ENCODE measurements around the gene SPTBN1. TPM values are rescaled to one million over a fixed set of nuclear protein-coding genes. Genes with fewer than 3 reads are reported as not detected.
"Not testable (repeated sequence)": the region's sequence is repeated elsewhere in the genome, so short reads cannot be mapped to it uniquely, and the experiment has no call there.

SPTBN1 gene
- total RNA-seq, 8 experiments from 2014 or later: 114 to 408 (median 185) TPM

GRCh38 chr2:54480025-54480424 is 23.9 kb downstream of the SPTBN1 start:
- peaks cover 4 to 9% of the 10 kb centered on the region in 2 donors for H3K4me1 ChIP-seq (replicated peaks in 1 of 2)
- in situ Hi-C loops (cut with MboI; ENCODE audit: low pct_unique_long_range_greater_than_20kb in 2 of 9, low sequenced_read_pairs in 9 of 9, unreplicated experiment in 9 of 9): no loop called here
- no peak for ATAC-seq (replicated peaks in 6 of 8)
- H3K27ac ChIP-seq: no peak overlapping the region
- no peak overlapping the region for H3K4me3 ChIP-seq
- WGBS, 10 experiments: 80 to 100% (median 93%) methylated on average over 1 to 2 of the region's 2 CpGs; no CpG with 5 or more reads in 2 of the 10 experiments

GRCh38 chr2:54481686-54482085 is 25.6 kb downstream of the SPTBN1 start:
- H3K4me1 ChIP-seq (replicated peaks in 1 of 2): peaks cover 4 to 9% of the 10 kb centered on the region in 2 donors
- no peak overlapping the region for H3K27ac ChIP-seq
- in situ Hi-C loops (cut with MboI; ENCODE audit: low pct_unique_long_range_greater_than_20kb in 2 of 9, low sequenced_read_pairs in 9 of 9, unreplicated experiment in 9 of 9): no loop called here
- H3K4me3 ChIP-seq: no peak overlapping the region
- 78 to 100% (median 86%) methylated on average over 1 to 3 of the region's 3 CpGs; no CpG with 5 or more reads in 1 of the 10 experiments for WGBS, 10 experiments
- no peak for ATAC-seq (replicated peaks in 6 of 8)

- 0 to 50% (median 21%) methylated on average over 1 to 5 of the region's 5 CpGs; no CpG with 5 or more reads in 4 of the 10 experiments for WGBS, 10 experiments
- H3K4me3 ChIP-seq: no peak overlapping the region
- in situ Hi-C loops (cut with MboI; ENCODE audit: low pct_unique_long_range_greater_than_20kb in 2 of 9, low sequenced_read_pairs in 9 of 9, unreplicated experiment in 9 of 9): no loop called here
- peaks cover 4 to 9% of the 10 kb centered on the region in 2 donors for H3K4me1 ChIP-seq (replicated peaks in 1 of 2)
- peak in 7 of 8 experiments; percentile 31 to 70 (median 51) for ATAC-seq (replicated peaks in 6 of 8)
- H3K27ac ChIP-seq: no peak overlapping the region
Measured at GRCh38 chr2:54482715-54483114, 26.6 kb downstream of the SPTBN1 start.

- H3K27ac ChIP-seq: no peak overlapping the region
- in situ Hi-C loops (cut with MboI; ENCODE audit: low pct_unique_long_range_greater_than_20kb in 2 of 9, low sequenced_read_pairs in 9 of 9, unreplicated experiment in 9 of 9): no loop called here
- H3K4me3 ChIP-seq: no peak overlapping the region
- H3K4me1 ChIP-seq (replicated peaks in 1 of 2): peaks cover 4 to 9% of the 10 kb centered on the region in 2 donors
- peak in 2 of 8 experiments; percentile 31 to 32 for ATAC-seq (replicated peaks in 6 of 8)
- WGBS, 10 experiments: 33 to 80% (median 48%) methylated on average over 1 to 3 of the region's 5 CpGs; no CpG with 5 or more reads in 5 of the 10 experiments
Measured at GRCh38 chr2:54483426-54483825, 27.3 kb downstream of the SPTBN1 start.

GRCh38 chr2:54485756-54486155 is 29.6 kb downstream of the SPTBN1 start:
- H3K27ac ChIP-seq; H3K4me3 ChIP-seq; in situ Hi-C loops (cut with MboI; ENCODE audit: low pct_unique_long_range_greater_than_20kb in 2 of 9, low sequenced_read_pairs in 9 of 9, unreplicated experiment in 9 of 9); H3K4me1 ChIP-seq (replicated peaks in 1 of 2); ATAC-seq (replicated peaks in 6 of 8): not testable (repeated sequence)
- WGBS, 10 experiments: no CpG with 5 or more reads among the region's 35 CpGs

- H3K4me3 ChIP-seq: no peak overlapping the region
- no peak overlapping the region for H3K27ac ChIP-seq
- 54 to 100% (median 83%) methylated on average over 2 to 4 of the region's 4 CpGs for WGBS, 10 experiments
- ATAC-seq (replicated peaks in 6 of 8): peak in 1 of 8 experiments; percentile 21
- H3K4me1 ChIP-seq (replicated peaks in 1 of 2): peaks cover 4 to 9% of the 10 kb centered on the region in 2 donors
- in situ Hi-C loops (cut with MboI; ENCODE audit: low pct_unique_long_range_greater_than_20kb in 2 of 9, low sequenced_read_pairs in 9 of 9, unreplicated experiment in 9 of 9): no loop called here
Measured at GRCh38 chr2:54486766-54487165, 30.6 kb downstream of the SPTBN1 start.

- no peak for ATAC-seq (replicated peaks in 6 of 8)
- in situ Hi-C loops (cut with MboI; ENCODE audit: low pct_unique_long_range_greater_than_20kb in 2 of 9, low sequenced_read_pairs in 9 of 9, unreplicated experiment in 9 of 9): no loop called here
- Histone ChIP-seq H3K4me1 (replicated peaks in 1 of 2) (no peaks in the 10 kb centered on the region), H3K4me3 (no peak overlapping the region), H3K27ac (no peak overlapping the region)
- WGBS, 10 experiments: 50 to 100% (median 84%) methylated on average over 1 to 2 of the region's 2 CpGs; no CpG with 5 or more reads in 2 of the 10 experiments
Measured at GRCh38 chr2:54490863-54491262, 34.7 kb downstream of the SPTBN1 start.

- ATAC-seq (replicated peaks in 6 of 8): no peak
- H3K4me1 ChIP-seq (replicated peaks in 1 of 2): no peaks in the 10 kb centered on the region
- in situ Hi-C loops (cut with MboI; ENCODE audit: low pct_unique_long_range_greater_than_20kb in 2 of 9, low sequenced_read_pairs in 9 of 9, unreplicated experiment in 9 of 9): no loop called here
- H3K27ac ChIP-seq: no peak overlapping the region
- 88 to 94% (median 89%) methylated on average over 1 to 2 of the region's 2 CpGs; no CpG with 5 or more reads in 7 of the 10 experiments for WGBS, 10 experiments
- H3K4me3 ChIP-seq: no peak overlapping the region
Measured at GRCh38 chr2:54492335-54492734, 36.2 kb downstream of the SPTBN1 start.

- ATAC-seq (replicated peaks in 6 of 8): peak in 1 of 8 experiments; percentile 9
- Histone ChIP-seq H3K4me3 (no peak overlapping the region), H3K4me1 (replicated peaks in 1 of 2) (no peaks in the 10 kb centered on the region), H3K27ac (no peak overlapping the region)
- 13 to 100% (median 80%) methylated on average over 1 to 3 of the region's 3 CpGs for WGBS, 10 experiments
- in situ Hi-C loops (cut with MboI; ENCODE audit: low pct_unique_long_range_greater_than_20kb in 2 of 9, low sequenced_read_pairs in 9 of 9, unreplicated experiment in 9 of 9): no loop called here
Measured at GRCh38 chr2:54494087-54494486, 38.0 kb downstream of the SPTBN1 start.

GRCh38 chr2:54496920-54497319 is 40.8 kb downstream of the SPTBN1 start:
- no peak for ATAC-seq (replicated peaks in 6 of 8)
- 42 to 100% (median 78%) methylated on average over 1 to 4 of the region's 4 CpGs; no CpG with 5 or more reads in 2 of the 10 experiments for WGBS, 10 experiments
- in situ Hi-C loops (cut with MboI; ENCODE audit: low pct_unique_long_range_greater_than_20kb in 2 of 9, low sequenced_read_pairs in 9 of 9, unreplicated experiment in 9 of 9): no loop called here
- Histone ChIP-seq H3K4me3 (no peak overlapping the region), H3K4me1 (replicated peaks in 1 of 2) (no peaks in the 10 kb centered on the region), H3K27ac (no peak overlapping the region)

GRCh38 chr2:54497763-54498680 is 41.9 kb downstream of the SPTBN1 start:
- no peak overlapping the region for H3K4me3 ChIP-seq
- no peak overlapping the region for H3K27ac ChIP-seq
- no peaks in the 10 kb centered on the region for H3K4me1 ChIP-seq (replicated peaks in 1 of 2)
- WGBS, 10 experiments: 15 to 100% (median 80%) methylated on average over 1 to 8 of the region's 8 CpGs
- in situ Hi-C loops (cut with MboI; ENCODE audit: low pct_unique_long_range_greater_than_20kb in 2 of 9, low sequenced_read_pairs in 9 of 9, unreplicated experiment in 9 of 9): no loop called here
- peak in 3 of 8 experiments; percentile 94 to 97 (median 97) for ATAC-seq (replicated peaks in 6 of 8)

GRCh38 chr2:54499661-54500060 is 43.5 kb downstream of the SPTBN1 start:
- in situ Hi-C loops (cut with MboI; ENCODE audit: low pct_unique_long_range_greater_than_20kb in 2 of 9, low sequenced_read_pairs in 9 of 9, unreplicated experiment in 9 of 9): no loop called here
- no peak for ATAC-seq (replicated peaks in 6 of 8)
- H3K4me1 ChIP-seq (replicated peaks in 1 of 2): no peaks in the 10 kb centered on the region
- H3K27ac ChIP-seq: no peak overlapping the region
- H3K4me3 ChIP-seq: no peak overlapping the region
- 14 to 100% (median 71%) methylated on average over 1 to 2 of the region's 2 CpGs; no CpG with 5 or more reads in 1 of the 10 experiments for WGBS, 10 experiments

GRCh38 chr2:54500404-54501205 is 44.5 kb downstream of the SPTBN1 start:
- in situ Hi-C loops (cut with MboI; ENCODE audit: low pct_unique_long_range_greater_than_20kb in 2 of 9, low sequenced_read_pairs in 9 of 9, unreplicated experiment in 9 of 9): no loop called here
- H3K4me3 ChIP-seq: no peak overlapping the region
- no peak overlapping the region for H3K27ac ChIP-seq
- no peaks in the 10 kb centered on the region for H3K4me1 ChIP-seq (replicated peaks in 1 of 2)
- 28 to 100% (median 85%) methylated on average over 1 to 8 of the region's 8 CpGs for WGBS, 10 experiments
- no peak for ATAC-seq (replicated peaks in 6 of 8)
